DMS153 (cell line): ENCODE results near the gene RPS26.

Experiments
- DNase-seq: peaks from one replicate; lab custom pipeline; 2025; lab: John Stamatoyannopoulos, UW

The RPS26 gene

DNA sequence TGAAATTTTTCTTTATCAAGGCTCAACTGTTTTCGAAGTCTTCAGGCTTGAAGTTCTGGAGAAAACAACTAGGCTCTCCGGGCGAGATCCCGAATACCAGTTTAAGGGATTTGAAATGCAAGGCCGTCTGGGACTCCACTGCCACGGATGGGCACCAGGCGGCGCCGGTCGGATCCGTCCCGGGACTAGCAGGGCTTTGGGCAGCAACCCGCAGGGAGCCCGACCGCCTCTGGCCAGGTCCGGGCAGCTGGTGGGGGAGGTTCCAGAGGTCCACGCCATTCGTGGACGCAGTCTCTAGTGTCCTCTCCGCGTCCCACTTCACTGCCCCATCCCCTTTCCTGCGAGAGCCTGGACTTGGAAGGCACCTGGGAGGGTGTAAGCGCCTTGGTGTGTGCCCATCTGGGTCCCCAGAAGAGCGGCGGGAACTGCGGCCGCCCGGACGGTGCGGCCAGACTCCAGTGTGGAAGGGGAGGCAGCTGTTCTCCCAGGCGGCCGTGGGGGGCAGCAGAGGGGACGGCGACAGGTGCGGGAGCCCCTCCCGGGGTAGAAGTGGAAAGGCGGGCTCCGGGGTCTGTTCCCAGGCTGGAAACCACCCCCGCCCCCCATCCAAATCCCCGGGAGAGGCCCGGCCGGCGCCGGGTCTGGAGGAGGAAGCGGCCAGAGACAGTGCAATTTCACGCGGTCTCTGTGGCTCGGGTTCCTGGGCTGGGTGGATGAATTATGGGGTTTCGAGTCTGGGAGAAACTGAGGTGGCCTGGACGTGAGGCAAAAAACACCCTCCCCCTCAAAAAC lies 37.4 kb downstream of the RPS26 start:
- peak; percentile 67 for DNase-seq

DNA sequence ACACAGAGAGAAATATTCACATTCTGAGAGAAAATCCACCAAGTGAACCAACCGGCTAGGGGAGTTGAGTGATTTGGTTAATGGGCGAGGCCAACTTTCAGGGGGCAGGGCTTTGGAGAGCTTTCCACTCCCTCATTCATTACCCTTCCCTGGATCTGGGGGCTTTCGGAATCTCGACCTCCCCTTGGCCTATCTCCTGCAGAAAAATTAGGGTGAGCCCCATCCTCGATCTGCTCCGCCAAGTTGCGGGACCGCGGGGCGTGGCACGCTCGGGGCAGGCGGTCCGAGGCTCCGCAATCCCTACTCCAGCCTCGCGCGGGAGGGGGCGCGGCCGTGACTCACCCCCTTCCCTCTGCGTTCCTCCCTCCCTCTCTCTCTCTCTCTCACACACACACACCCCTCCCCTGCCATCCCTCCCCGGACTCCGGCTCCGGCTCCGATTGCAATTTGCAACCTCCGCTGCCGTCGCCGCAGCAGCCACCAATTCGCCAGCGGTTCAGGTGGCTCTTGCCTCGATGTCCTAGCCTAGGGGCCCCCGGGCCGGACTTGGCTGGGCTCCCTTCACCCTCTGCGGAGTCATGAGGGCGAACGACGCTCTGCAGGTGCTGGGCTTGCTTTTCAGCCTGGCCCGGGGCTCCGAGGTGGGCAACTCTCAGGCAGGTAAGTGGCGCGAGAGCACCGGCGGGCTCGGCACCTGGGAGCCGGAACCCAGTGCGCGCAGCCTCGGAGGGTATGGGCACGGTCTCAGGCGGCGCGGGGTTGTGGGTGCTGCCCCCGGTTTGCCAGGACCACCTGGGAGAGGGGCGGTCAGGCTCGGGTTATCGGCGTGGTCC lies 38.2 kb downstream of the RPS26 start, which contains the start of gene ERBB3:
Gene ERBB3 (plus strand): TSS at position 443 of the 833 bp plus-strand sequence. CDS start 136 bp downstream, at position 579.
- DNase-seq, result peak; percentile 66

DNA sequence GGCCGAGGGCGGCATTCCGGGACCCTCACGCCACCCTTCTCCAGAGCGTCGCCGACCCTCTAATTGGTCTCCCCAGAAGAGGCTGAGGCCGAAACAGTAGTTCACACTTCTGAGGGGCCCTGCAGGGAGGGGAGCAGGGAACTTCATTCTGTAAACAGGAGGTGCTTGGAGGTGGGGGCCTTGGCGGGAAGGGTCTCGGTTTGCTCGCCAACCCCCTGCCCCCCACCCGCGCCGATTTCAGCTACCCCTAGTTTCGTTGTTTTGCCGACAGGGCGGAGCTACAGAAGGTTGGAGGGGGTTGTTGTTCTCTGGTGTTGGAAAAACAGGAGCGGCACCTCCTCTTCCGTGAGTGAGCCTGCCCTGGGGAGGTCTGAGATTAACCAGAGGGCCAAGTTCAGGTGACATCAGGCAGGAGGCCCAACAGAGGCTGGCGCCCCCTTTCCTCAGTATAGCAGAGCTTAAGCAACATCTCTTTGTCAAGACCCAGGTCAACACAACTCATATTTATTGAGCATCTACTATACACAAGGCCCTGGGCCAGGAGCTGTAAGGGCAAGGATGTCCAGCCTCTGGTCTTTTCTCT lies 38.9 kb downstream of the RPS26 start:
- no peak for DNase-seq

DNA sequence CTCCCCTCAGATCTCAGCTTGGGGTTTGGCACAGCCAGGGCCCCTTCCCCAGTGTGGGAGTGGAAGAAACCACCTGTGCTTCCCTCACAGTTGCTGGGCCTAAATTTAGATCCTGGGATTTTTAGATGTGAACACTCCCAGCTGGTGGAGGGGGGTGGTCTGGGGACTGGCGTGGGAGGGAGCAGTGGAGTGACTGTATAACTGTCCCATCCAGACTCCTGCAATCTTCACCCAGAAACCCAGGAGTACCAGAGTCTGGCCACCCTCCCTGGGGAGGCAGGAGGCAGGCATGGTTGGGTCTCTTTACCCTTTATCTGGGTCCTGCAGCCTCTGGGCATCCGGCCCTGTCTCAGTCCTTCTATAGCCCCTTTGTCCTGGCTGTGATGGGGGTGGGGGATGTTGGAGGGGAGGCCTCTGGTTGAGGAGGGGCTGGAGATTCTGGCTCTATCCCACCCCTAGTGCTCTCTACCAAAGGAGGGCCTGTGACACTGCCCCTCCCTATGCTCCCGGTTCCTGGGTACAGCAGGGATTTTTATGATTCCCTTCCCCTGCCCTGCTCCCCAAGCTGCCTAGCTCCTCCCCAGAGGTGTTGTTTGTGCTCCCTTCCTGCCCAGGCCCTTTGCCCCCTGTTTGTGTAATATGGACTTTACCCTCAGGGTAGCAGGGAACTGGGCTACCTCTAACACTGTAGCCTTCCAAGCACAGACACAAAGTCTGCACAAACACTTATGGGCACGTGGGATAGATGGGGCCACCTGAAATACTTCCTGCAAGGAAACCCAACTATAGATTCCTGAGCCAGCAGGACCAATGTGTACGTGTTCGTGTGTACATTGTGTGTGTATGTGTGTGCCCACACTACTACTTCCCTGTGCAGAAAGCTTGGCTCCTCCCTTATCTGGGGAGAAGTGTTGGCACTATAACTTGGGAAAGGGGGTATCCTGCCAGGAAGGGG lies 40.0 kb downstream of the RPS26 start:
- DNase-seq, result no peak

DNA sequence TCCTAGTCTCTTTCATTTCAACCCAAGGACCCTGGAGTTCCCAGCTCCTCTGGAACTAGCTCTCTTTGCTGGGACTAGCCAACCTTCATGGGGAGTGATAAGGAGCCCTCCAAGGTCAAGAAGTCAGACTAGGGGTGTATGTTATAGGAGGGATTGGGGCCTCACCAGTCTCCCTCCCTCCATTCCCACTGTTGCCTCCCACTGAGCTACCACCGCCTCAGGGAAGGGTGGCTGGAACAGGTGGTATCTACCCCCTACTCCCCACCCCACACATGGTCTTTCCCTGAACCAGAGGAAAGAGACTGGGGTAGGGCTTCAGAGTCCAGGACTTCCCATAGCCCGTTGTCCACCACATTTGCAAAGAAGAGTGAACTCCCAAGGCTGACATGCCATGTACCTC lies 40.7 kb downstream of the RPS26 start:
- DNase-seq, result no peak

DNA sequence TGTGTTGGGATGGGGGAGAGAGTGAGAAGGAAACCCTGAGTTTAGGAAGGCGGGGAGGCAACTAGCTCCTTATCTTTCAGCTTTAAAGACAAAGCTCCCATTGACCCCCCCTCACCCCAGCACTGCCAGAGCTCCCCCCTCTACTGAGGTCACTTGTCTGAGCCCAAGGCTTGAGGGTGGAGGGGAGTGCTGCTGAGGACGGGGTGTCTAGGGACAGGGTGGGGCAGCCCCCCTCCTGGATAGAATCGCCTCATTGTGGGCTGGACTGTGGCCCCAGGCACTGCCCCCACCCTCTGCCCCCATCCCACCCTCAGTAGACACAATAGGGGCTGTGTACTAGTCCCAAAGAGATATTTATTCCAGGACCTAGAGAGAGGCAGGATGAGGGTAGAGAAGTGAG lies 41.2 kb downstream of the RPS26 start:
- DNase-seq, result no peak

DNA sequence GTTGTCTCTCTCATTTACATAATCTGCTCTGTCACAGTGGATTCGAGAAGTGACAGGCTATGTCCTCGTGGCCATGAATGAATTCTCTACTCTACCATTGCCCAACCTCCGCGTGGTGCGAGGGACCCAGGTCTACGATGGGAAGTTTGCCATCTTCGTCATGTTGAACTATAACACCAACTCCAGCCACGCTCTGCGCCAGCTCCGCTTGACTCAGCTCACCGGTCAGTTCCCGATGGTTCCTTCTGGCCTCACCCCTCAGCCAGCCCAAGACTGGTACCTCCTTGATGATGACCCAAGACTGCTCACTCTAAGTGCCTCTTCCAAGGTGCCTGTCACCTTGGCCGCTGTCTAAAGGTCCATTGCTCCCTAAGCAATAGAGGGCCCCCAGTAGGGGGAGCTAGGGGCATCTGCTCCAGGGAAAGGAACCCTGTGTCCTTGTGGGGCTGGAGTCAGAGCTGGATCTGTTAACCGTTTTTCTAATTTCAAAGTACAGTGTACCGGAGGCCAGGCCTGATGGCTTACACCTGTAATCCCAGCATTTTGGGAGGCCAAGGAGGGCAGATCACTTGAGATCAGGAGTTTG lies 43.3 kb downstream of the RPS26 start:
- no peak for DNase-seq

DNA sequence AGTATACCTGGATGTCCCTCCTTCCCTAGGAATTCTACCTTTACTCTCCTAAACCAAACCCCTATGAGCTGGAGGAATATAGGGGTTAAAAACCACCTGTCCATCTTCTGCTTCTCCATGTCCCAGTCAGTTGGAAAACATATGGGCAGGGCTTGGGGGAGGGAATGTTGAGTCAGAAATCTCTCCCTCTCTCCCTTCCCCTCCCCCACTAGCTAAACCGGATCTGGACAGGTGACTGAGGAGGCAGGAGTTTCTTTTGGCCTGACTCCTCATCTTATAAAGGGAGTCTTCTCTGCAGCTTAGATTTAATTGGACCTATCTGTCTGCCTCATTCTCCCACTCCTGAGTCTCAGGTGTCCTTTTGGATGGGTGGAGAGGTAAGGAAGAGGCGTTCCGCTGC lies 44.4 kb downstream of the RPS26 start:
- no peak for DNase-seq

DNA sequence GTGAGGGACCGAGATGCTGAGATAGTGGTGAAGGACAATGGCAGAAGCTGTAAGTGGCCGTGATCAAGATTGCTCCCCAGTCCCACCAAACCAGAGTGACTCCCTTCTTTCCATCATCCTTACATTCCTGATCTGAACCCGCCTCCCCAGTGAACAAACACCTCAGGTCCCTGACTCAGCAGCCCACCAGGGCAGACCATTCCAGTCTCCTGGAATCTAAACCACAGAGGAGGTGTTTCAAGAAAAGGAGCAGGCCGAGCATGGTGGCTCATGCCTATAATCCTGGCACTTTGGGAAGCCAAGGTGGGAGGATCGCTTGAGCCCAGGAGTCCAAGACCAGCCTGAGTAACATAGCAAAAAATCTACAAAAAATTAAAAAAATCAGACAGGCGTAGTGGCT lies 44.9 kb downstream of the RPS26 start:
- DNase-seq, result no peak

DNA sequence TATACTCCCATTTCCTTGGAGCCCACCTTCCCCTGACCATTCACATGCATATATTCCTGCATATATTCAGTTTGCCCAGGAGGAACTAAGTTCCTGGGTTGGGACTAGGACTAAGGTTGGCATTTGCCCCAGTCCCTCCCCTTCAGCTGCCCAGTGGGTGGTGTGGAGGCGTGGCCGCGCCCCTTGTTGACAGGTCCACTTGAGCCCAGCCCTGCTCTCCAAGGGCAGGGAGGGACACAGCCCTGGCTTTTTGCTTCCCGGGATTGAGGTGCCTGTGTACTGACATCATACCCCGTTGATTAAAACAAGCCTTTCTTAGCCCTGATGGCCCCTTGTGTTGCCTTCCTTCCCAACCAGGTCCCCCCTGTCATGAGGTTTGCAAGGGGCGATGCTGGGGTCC lies 45.5 kb downstream of the RPS26 start:
- peak; percentile 40 for DNase-seq
